ENCODE data around the gene NDUFV1.
"Not testable (repeated sequence)": the region's sequence is repeated elsewhere in the genome, so short reads cannot be mapped to it uniquely, and the experiment has no call there.

- not testable (repeated sequence) for TF ChIP-seq CTCF (IDR thresholded peaks at IDR 0.05); ELK1 (IDR thresholded peaks at IDR 0.05; ENCODE audit: low read depth, low read length); NPAS2 (CRISPR knock-in tag; IDR thresholded peaks at IDR 0.05; ENCODE audit: borderline replicate concordance); SMC3 (IDR thresholded peaks at IDR 0.05); POLR2A (IDR thresholded peaks at IDR 0.05; ENCODE audit: low read length); RAD21 (conservative IDR thresholded peaks at IDR 0.05 in 1 of 2, IDR thresholded peaks at IDR 0.05 in 1 of 2); FOSL2 (IDR thresholded peaks at IDR 0.05); FOSL2 (CRISPR knock-in tag; IDR thresholded peaks at IDR 0.05); MAFK (IDR thresholded peaks at IDR 0.05; ENCODE audit: partially characterized antibody); TP53 (CRISPR knock-in tag; IDR thresholded peaks at IDR 0.05); KDM1A (IDR thresholded peaks at IDR 0.05; ENCODE audit: low read depth); MAZ (IDR thresholded peaks at IDR 0.05; ENCODE audit: borderline replicate concordance, low read depth, low read length); RCOR1 (IDR thresholded peaks at IDR 0.05; ENCODE audit: low read depth, low read length); ZNF302 (CRISPR knock-in tag; IDR thresholded peaks at IDR 0.05); JUN (IDR thresholded peaks at IDR 0.05)
These were observed 19.5 kb downstream of the NDUFV1 start for GRCh38 chr11:67626131-67626833.
